Trophoblast cell (in vitro differentiated cells and primary cell): ENCODE measurements around the gene RBBP4.
A peak's percentile ranks its signal among the peaks of the same experiment; 100 is the strongest.
"Not testable (repeated sequence)": the region's sequence is repeated elsewhere in the genome, so short reads cannot be mapped to it uniquely, and the experiment has no call there.

Experiments
- DNase-seq, 2 donors: peaks; one replicate each; pipeline ENCODE4 v3.0.0-alpha.2; 2016
- H2AFZ ChIP-seq: 2 replicates; pipeline ENCODE4 v1.6.1; 2013; ENCODE audit warnings: low read length, moderate library complexity, mild to moderate bottlenecking; ENCODE audit not compliant: insufficient read depth, poor library complexity
- H2AK5ac ChIP-seq: 2 replicates; pipeline ENCODE4 v1.6.1; 2013; ENCODE audit warnings: mild to moderate bottlenecking, low read length
- H2BK120ac ChIP-seq: 2 replicates; pipeline ENCODE4 v1.6.1; 2013; ENCODE audit warnings: low read length, mild to moderate bottlenecking, moderate library complexity; ENCODE audit not compliant: insufficient read depth, poor library complexity
- H2BK12ac ChIP-seq: 2 replicates; pipeline ENCODE4 v1.6.1; 2013; ENCODE audit warnings: mild to moderate bottlenecking, low read length, moderate library complexity
- H2BK5ac ChIP-seq: 2 replicates; pipeline ENCODE4 v1.6.1; 2013; ENCODE audit warnings: low read length, low read depth, moderate library complexity, mild to moderate bottlenecking; ENCODE audit not compliant: poor library complexity
- H3K14ac ChIP-seq: 2 replicates; pipeline ENCODE4 v1.6.1; 2013; ENCODE audit warnings: mild to moderate bottlenecking, low read length
- H3K18ac ChIP-seq: 2 replicates; pipeline ENCODE4 v1.6.1; 2013; ENCODE audit warnings: mild to moderate bottlenecking, low read length
- H3K23ac ChIP-seq: 2 replicates; pipeline ENCODE4 v1.6.1; 2013; ENCODE audit warnings: low read length
- H3K27ac ChIP-seq: 2 replicates; pipeline ENCODE4 v1.5.1; 2013; ENCODE audit warnings: low read depth, mild to moderate bottlenecking, inconsistent platforms, low read length, moderate library complexity
- H3K27me3 ChIP-seq: 2 replicates; pipeline ENCODE4 v1.6.1; 2013; ENCODE audit warnings: inconsistent platforms, mild to moderate bottlenecking, low read length, moderate library complexity; ENCODE audit not compliant: insufficient read depth
- H3K36me3 ChIP-seq, 2 experiments: 1 replicate in 1 of 2; 2 replicates in 1 of 2; pipeline ENCODE4 v1.6.1; 2013; ENCODE audit warnings: low read length in 2 of 2, mild to moderate bottlenecking in 2 of 2, moderate library complexity in 1 of 2; ENCODE audit not compliant: insufficient read depth in 2 of 2, control insufficient read depth in 1 of 2
- H3K4ac ChIP-seq: 2 replicates; pipeline ENCODE4 v1.6.1; 2013; ENCODE audit warnings: low read depth, mild to moderate bottlenecking, low read length, moderate library complexity
- H3K4me1 ChIP-seq, 2 experiments: 1 replicate in 1 of 2; 2 replicates in 1 of 2; pipeline ENCODE4 v1.6.1; 2013; ENCODE audit warnings: low read length in 2 of 2, mild to moderate bottlenecking in 2 of 2, moderate library complexity in 1 of 2; ENCODE audit not compliant: insufficient read depth in 2 of 2, control insufficient read depth in 1 of 2
- H3K4me2 ChIP-seq: 2 replicates; pipeline ENCODE4 v1.6.1; 2013; ENCODE audit warnings: inconsistent platforms, mild to moderate bottlenecking, low read length, moderate library complexity
- H3K4me3 ChIP-seq: 2 replicates; pipeline ENCODE4 v1.5.1; 2013; ENCODE audit warnings: mild to moderate bottlenecking, low read depth, low read length, inconsistent platforms
- H3K79me1 ChIP-seq: one replicate; pipeline ENCODE4 v1.6.1; 2013; ENCODE audit warnings: low read length
- H3K79me2 ChIP-seq: 2 replicates; pipeline ENCODE4 v1.6.1; 2013; ENCODE audit warnings: low read length, mild to moderate bottlenecking; ENCODE audit not compliant: control insufficient read depth, insufficient read depth, poor library complexity
- H3K9ac ChIP-seq: 2 replicates; pipeline ENCODE4 v1.6.1; 2013; ENCODE audit warnings: mild to moderate bottlenecking, low read length
- H3K9me3 ChIP-seq: 2 replicates; pipeline ENCODE4 v1.6.1; 2013; ENCODE audit warnings: low read depth, mild to moderate bottlenecking, control low read depth, inconsistent platforms, low read length; ENCODE audit not compliant: insufficient read depth
- H4K12ac ChIP-seq: 2 replicates; pipeline ENCODE4 v1.6.1; 2013; ENCODE audit warnings: low read depth, mild to moderate bottlenecking, low read length, moderate library complexity
- H4K8ac ChIP-seq: 2 replicates; pipeline ENCODE4 v1.6.1; 2013; ENCODE audit warnings: low read depth, mild to moderate bottlenecking, low read length, moderate library complexity
- H4K91ac ChIP-seq: one replicate; pipeline ENCODE4 v1.6.1; 2013; ENCODE audit warnings: low read depth, mild to moderate bottlenecking, low read length, moderate library complexity
- WGBS: extraction: QIAGEN DNeasy Blood & Tissue Kit; methylation state at CpG from one replicate; pipeline ENCODE4 v1.1.7; 2013; ENCODE audit warnings: missing lambda C conversion rate; ENCODE audit not compliant: insufficient read length, insufficient coverage; ENCODE audit errors: extremely low coverage; 5-methylcytosine and 5-hydroxymethylcytosine counted together

The RBBP4 gene

DNA sequence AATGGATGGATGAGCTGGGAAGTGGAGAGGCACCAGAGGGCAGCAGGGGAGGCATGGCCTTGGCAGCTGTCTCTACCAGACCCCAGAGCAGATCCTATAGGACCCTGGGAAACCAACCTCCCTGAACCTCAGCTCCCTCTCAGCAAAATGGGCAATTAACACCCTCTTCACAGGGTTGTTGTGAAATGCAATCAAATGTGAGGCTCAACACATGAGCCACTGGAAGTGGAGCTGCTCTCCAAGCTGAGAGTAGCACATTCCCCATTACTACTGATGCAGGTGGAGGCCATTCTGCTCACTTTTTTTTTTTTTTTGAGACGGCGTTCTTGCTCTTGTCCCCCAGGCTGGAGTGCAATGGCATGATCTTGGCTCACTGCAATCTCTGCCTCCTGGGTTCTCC lies 58.1 kb downstream of the RBBP4 start:
- WGBS: no CpG with 5 or more reads among the region's 2 CpGs
- no peaks in the 10 kb centered on the region for H3K36me3 ChIP-seq
- H3K4me3 ChIP-seq: no peak overlapping the region
- no peak overlapping the region for H3K4me2 ChIP-seq
- H2BK120ac ChIP-seq: no peak overlapping the region
- H3K4ac ChIP-seq: no peak overlapping the region
- H2AK5ac ChIP-seq: no peak overlapping the region
- no peak overlapping the region for H3K14ac ChIP-seq
- no peak overlapping the region for H3K18ac ChIP-seq
- no peak overlapping the region for H4K91ac ChIP-seq
- H3K27ac ChIP-seq: no peak overlapping the region
- H2AFZ ChIP-seq: no peak overlapping the region
- no peak for DNase-seq
- peaks cover 1 to 2% of the 10 kb centered on the region in 2 experiments for H3K4me1 ChIP-seq
- no peak overlapping the region for H4K12ac ChIP-seq
- no peaks in the 10 kb centered on the region for H3K27me3 ChIP-seq
- no peaks in the 10 kb centered on the region for H3K9me3 ChIP-seq
- H3K79me1 ChIP-seq: peaks cover 5% of the 10 kb centered on the region
- no peak overlapping the region for H4K8ac ChIP-seq
- H2BK12ac ChIP-seq: no peak overlapping the region
- no peak overlapping the region for H2BK5ac ChIP-seq
- no peaks in the 10 kb centered on the region for H3K79me2 ChIP-seq
- no peak overlapping the region for H3K23ac ChIP-seq
- no peak overlapping the region for H3K9ac ChIP-seq

DNA sequence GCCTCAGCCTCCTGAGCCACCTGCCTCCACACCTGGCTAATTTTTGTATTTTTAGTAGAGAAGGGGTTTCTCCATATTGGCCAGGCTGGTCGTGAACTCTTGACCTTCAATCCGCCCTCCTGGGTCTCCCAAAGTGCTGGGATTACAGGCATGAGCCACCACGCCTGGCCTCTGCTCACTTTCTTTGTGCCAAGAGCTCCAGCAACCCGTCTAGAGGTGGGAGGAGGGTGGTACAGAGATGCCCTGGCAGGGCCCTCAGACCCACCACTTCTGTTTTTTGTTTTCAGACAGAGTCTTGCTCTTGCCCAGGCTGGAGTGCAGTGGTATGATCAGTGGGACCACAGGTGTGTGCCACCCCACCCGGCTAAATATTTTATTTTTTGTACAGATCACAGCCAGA lies 58.5 kb downstream of the RBBP4 start:
- H4K12ac ChIP-seq: no peak overlapping the region
- H3K4ac ChIP-seq: no peak overlapping the region
- no peak overlapping the region for H2AK5ac ChIP-seq
- H3K9me3 ChIP-seq: no peaks in the 10 kb centered on the region
- WGBS: no CpG with 5 or more reads among the region's 5 CpGs
- no peaks in the 10 kb centered on the region for H3K4me1 ChIP-seq
- H3K23ac ChIP-seq: no peak overlapping the region
- H2AFZ ChIP-seq: no peak overlapping the region
- H2BK120ac ChIP-seq: no peak overlapping the region
- H3K14ac ChIP-seq: no peak overlapping the region
- no peak for DNase-seq
- no peak overlapping the region for H2BK5ac ChIP-seq
- H4K91ac ChIP-seq: no peak overlapping the region
- H3K36me3 ChIP-seq: no peaks in the 10 kb centered on the region
- no peak overlapping the region for H4K8ac ChIP-seq
- H3K4me3 ChIP-seq: no peak overlapping the region
- H3K27me3 ChIP-seq: no peaks in the 10 kb centered on the region
- H3K18ac ChIP-seq: no peak overlapping the region
- no peak overlapping the region for H3K4me2 ChIP-seq
- no peak overlapping the region for H3K9ac ChIP-seq
- peaks cover 2% of the 10 kb centered on the region for H3K79me1 ChIP-seq
- no peak overlapping the region for H3K27ac ChIP-seq
- H3K79me2 ChIP-seq: no peaks in the 10 kb centered on the region
- no peak overlapping the region for H2BK12ac ChIP-seq

DNA sequence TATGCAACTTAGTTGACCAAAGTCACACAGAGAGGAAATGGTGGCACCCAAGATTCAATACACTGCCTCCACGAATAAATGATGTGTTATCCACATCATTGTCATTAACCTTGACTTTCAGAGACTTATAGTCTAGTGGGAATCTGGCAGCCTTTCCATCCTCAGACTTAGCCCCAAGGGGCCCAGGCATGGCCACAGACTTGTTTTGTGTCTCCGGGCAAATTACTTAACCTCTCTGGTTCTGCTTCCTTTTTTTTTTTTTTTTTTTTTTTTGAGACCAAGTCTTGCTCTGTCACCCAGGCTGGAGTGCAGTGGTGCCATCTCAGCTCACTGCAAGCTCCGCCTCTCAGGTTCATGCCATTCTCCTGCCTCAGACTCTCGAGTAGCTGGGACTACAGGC lies 60.2 kb downstream of the RBBP4 start:
- not testable (repeated sequence) for H3K79me1 ChIP-seq, H2BK5ac ChIP-seq, H3K23ac ChIP-seq, H3K4me3 ChIP-seq, H3K9me3 ChIP-seq, H3K4me1 ChIP-seq, H3K18ac ChIP-seq, H4K12ac ChIP-seq, H3K14ac ChIP-seq, H3K79me2 ChIP-seq, DNase-seq, H3K36me3 ChIP-seq, H3K9ac ChIP-seq, H3K4me2 ChIP-seq, H3K4ac ChIP-seq, H2AK5ac ChIP-seq, H2BK12ac ChIP-seq, H3K27me3 ChIP-seq, H2BK120ac ChIP-seq, H3K27ac ChIP-seq, H2AFZ ChIP-seq, H4K91ac ChIP-seq, H4K8ac ChIP-seq
- no CpG with 5 or more reads among the region's 4 CpGs for WGBS

DNA sequence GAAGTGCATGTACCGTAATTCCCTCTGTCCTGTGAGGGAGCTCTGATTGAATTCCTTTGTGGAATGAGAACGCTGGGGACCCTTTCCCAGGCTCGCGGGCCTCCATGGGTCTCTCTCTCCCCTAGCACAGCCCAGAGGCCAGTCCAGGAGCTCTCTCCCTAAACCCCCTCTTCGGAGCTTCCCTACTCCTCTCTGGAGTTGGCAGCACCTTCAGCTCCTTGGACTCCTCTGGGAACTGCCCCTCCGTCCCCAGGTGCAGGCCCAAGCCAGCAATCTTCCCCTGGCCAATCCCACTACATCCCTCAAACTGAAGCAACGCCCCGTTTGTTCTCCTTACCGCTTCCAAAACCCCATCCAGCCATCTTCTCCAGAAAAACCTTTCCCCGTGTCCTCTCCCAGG lies 62.1 kb downstream of the RBBP4 start:
- Histone ChIP-seq H3K9me3 (no peaks in the 10 kb centered on the region), H2BK12ac (peak overlapping the region; percentile 12), H3K36me3 (no peaks in the 10 kb centered on the region), H2AFZ (no peak overlapping the region), H4K12ac (no peak overlapping the region), H3K79me2 (no peaks in the 10 kb centered on the region), H2BK120ac (no peak overlapping the region), H3K4me1 (peaks cover 6 to 8% of the 10 kb centered on the region in 2 experiments), H3K4ac (no peak overlapping the region), H3K23ac (no peak overlapping the region), H3K14ac (no peak overlapping the region), H2AK5ac (no peak overlapping the region), H3K79me1 (peaks cover 2% of the 10 kb centered on the region), H2BK5ac (no peak overlapping the region), H3K4me2 (no peak overlapping the region), H3K27me3 (no peaks in the 10 kb centered on the region), H4K91ac (no peak overlapping the region), H3K4me3 (no peak overlapping the region), H3K27ac (no peak overlapping the region), H3K9ac (no peak overlapping the region), H4K8ac (no peak overlapping the region), H3K18ac (no peak overlapping the region)
- WGBS: no CpG with 5 or more reads among the region's 10 CpGs
- DNase-seq: no peak
